ENCODE data around the gene BAD.

Gene BAD

GRCh38 chr11:64226507-64227051, 57.9 kb downstream of the BAD start:
- Histone ChIP-seq H3K9me3 (ENCODE audit: control insufficient read depth in 1 of 2, low read length in 2 of 2) (no peaks in the 10 kb centered on the region), H3K36me3 (ENCODE audit: control insufficient read depth in 1 of 2, insufficient read depth in 2 of 2, low read length in 2 of 2) (no peaks in the 10 kb centered on the region), H3K27ac (ENCODE audit: low read length) (peak overlapping the region; percentile 90), H3K4me1 (ENCODE audit: control insufficient read depth in 1 of 2, insufficient read depth in 2 of 2, low read length in 2 of 2) (peaks cover 7 to 31% of the 10 kb centered on the region in 2 donors), H3K27me3 (ENCODE audit: low read depth, low read length) (no peaks in the 10 kb centered on the region), H3K4me3 (ENCODE audit: low read depth in 1 of 2, low read length in 2 of 2) (peak overlapping the region; percentile 76 to 84)

GRCh38 chr11:64225608-64226506, 58.6 kb downstream of the BAD start, which contains the start of the genes NUDT22 and TRPT1:
NUDT22 (plus strand) TSS chr11:64226274; CDS start chr11:64226653, 379 bp downstream.
TRPT1 (minus strand) TSS chr11:64226186; CDS start chr11:64225860, 326 bp downstream.
- H3K27ac ChIP-seq (ENCODE audit: low read length): peak within 1 kb of the TSS; percentile 90
- H3K36me3 ChIP-seq (ENCODE audit: control insufficient read depth in 1 of 2, insufficient read depth in 2 of 2, low read length in 2 of 2): peaks cover 3 to 4% of the 10 kb centered on the region in 2 donors
- H3K27me3 ChIP-seq (ENCODE audit: low read depth, low read length): no peaks in the 10 kb centered on the region
- H3K4me3 ChIP-seq (ENCODE audit: low read depth in 1 of 2, low read length in 2 of 2): peak within 1 kb of the TSS; percentile 76 to 84
- no peaks in the 10 kb centered on the region for H3K9me3 ChIP-seq (ENCODE audit: control insufficient read depth in 1 of 2, low read length in 2 of 2)
- peaks cover 7 to 31% of the 10 kb centered on the region in 2 donors for H3K4me1 ChIP-seq (ENCODE audit: control insufficient read depth in 1 of 2, insufficient read depth in 2 of 2, low read length in 2 of 2)

- Histone ChIP-seq H3K27me3 (ENCODE audit: low read depth, low read length) (no peaks in the 10 kb centered on the region), H3K4me1 (ENCODE audit: control insufficient read depth in 1 of 2, insufficient read depth in 2 of 2, low read length in 2 of 2) (peaks cover 7 to 31% of the 10 kb centered on the region in 2 donors), H3K27ac (ENCODE audit: low read length) (peak overlapping the region; percentile 90), H3K36me3 (ENCODE audit: control insufficient read depth in 1 of 2, insufficient read depth in 2 of 2, low read length in 2 of 2) (peaks cover 3 to 12% of the 10 kb centered on the region in 2 donors), H3K9me3 (ENCODE audit: control insufficient read depth in 1 of 2, low read length in 2 of 2) (no peaks in the 10 kb centered on the region), H3K4me3 (ENCODE audit: low read depth in 1 of 2, low read length in 2 of 2) (peak overlapping the region; percentile 76 to 84)
Observed at GRCh38 chr11:64224891-64225607, 59.4 kb downstream of the BAD start.

- Histone ChIP-seq H3K4me3 (ENCODE audit: low read depth in 1 of 2, low read length in 2 of 2) (no peak overlapping the region), H3K27ac (ENCODE audit: low read length) (no peak overlapping the region), H3K9me3 (ENCODE audit: control insufficient read depth in 1 of 2, low read length in 2 of 2) (no peaks in the 10 kb centered on the region), H3K4me1 (ENCODE audit: control insufficient read depth in 1 of 2, insufficient read depth in 2 of 2, low read length in 2 of 2) (peaks cover under 1 to 24% of the 10 kb centered on the region in 2 donors), H3K27me3 (ENCODE audit: low read depth, low read length) (no peaks in the 10 kb centered on the region), H3K36me3 (ENCODE audit: control insufficient read depth in 1 of 2, insufficient read depth in 2 of 2, low read length in 2 of 2) (peaks cover 3 to 16% of the 10 kb centered on the region in 2 donors)
Observed at GRCh38 chr11:64224151-64224890, 60.1 kb downstream of the BAD start.

- Histone ChIP-seq H3K4me1 (ENCODE audit: control insufficient read depth in 1 of 2, insufficient read depth in 2 of 2, low read length in 2 of 2) (peaks cover 0 to 22% of the 10 kb centered on the region in 2 donors), H3K27ac (ENCODE audit: low read length) (no peak overlapping the region)
Observed at GRCh38 chr11:64223001-64223651, 61.3 kb downstream of the BAD start.

GRCh38 chr11:64222651-64223000, 61.8 kb downstream of the BAD start:
- H3K9me3 ChIP-seq (ENCODE audit: control insufficient read depth in 1 of 2, low read length in 2 of 2): no peaks in the 10 kb centered on the region
- peaks cover 3 to 16% of the 10 kb centered on the region in 2 donors for H3K36me3 ChIP-seq (ENCODE audit: control insufficient read depth in 1 of 2, insufficient read depth in 2 of 2, low read length in 2 of 2)
- peaks cover 0 to 20% of the 10 kb centered on the region in 2 donors for H3K4me1 ChIP-seq (ENCODE audit: control insufficient read depth in 1 of 2, insufficient read depth in 2 of 2, low read length in 2 of 2)
- no peak overlapping the region for H3K27ac ChIP-seq (ENCODE audit: low read length)
- no peaks in the 10 kb centered on the region for H3K27me3 ChIP-seq (ENCODE audit: low read depth, low read length)
- H3K4me3 ChIP-seq (ENCODE audit: low read depth in 1 of 2, low read length in 2 of 2): no peak overlapping the region

More at GRCh38 chr11:64223001-64223651, 61.3 kb downstream of the BAD start:
- no peak overlapping the region for H3K4me3 ChIP-seq (ENCODE audit: low read depth in 1 of 2, low read length in 2 of 2)
- H3K27me3 ChIP-seq (ENCODE audit: low read depth, low read length): no peaks in the 10 kb centered on the region
- peaks cover 3 to 16% of the 10 kb centered on the region in 2 donors for H3K36me3 ChIP-seq (ENCODE audit: control insufficient read depth in 1 of 2, insufficient read depth in 2 of 2, low read length in 2 of 2)
- no peaks in the 10 kb centered on the region for H3K9me3 ChIP-seq (ENCODE audit: control insufficient read depth in 1 of 2, low read length in 2 of 2)

GRCh38 chr11:64220798-64221197, 63.7 kb downstream of the BAD start:
- peaks cover 0 to 8% of the 10 kb centered on the region in 2 donors for H3K4me1 ChIP-seq (ENCODE audit: control insufficient read depth in 1 of 2, insufficient read depth in 2 of 2, low read length in 2 of 2)
- H3K36me3 ChIP-seq (ENCODE audit: control insufficient read depth in 1 of 2, insufficient read depth in 2 of 2, low read length in 2 of 2): peaks cover 3 to 16% of the 10 kb centered on the region in 2 donors
- no peaks in the 10 kb centered on the region for H3K27me3 ChIP-seq (ENCODE audit: low read depth, low read length)
- H3K9me3 ChIP-seq (ENCODE audit: control insufficient read depth in 1 of 2, low read length in 2 of 2): no peaks in the 10 kb centered on the region
- H3K27ac ChIP-seq (ENCODE audit: low read length): no peak overlapping the region
- H3K4me3 ChIP-seq (ENCODE audit: low read depth in 1 of 2, low read length in 2 of 2): no peak overlapping the region

- Histone ChIP-seq H3K4me1 (ENCODE audit: control insufficient read depth in 1 of 2, insufficient read depth in 2 of 2, low read length in 2 of 2) (peaks cover 0 to 4% of the 10 kb centered on the region in 2 donors), H3K27me3 (ENCODE audit: low read depth, low read length) (no peaks in the 10 kb centered on the region), H3K36me3 (ENCODE audit: control insufficient read depth in 1 of 2, insufficient read depth in 2 of 2, low read length in 2 of 2) (peaks cover 3 to 16% of the 10 kb centered on the region in 2 donors), H3K27ac (ENCODE audit: low read length) (no peak overlapping the region), H3K4me3 (ENCODE audit: low read depth in 1 of 2, low read length in 2 of 2) (no peak overlapping the region), H3K9me3 (ENCODE audit: control insufficient read depth in 1 of 2, low read length in 2 of 2) (no peaks in the 10 kb centered on the region)
Observed at GRCh38 chr11:64220271-64220670, 64.2 kb downstream of the BAD start.
